Measurements from ENCODE around the gene EHD3. TPM values are rescaled to one million over a fixed set of nuclear protein-coding genes. Genes with fewer than 3 reads are reported as not detected.

The EHD3 gene
- 10 to 100 TPM; 13.5 to 27.2 (median 15.6) TPM for total RNA-seq
- polyA plus RNA-seq, result 1 to 10 TPM; 4.6 to 8.7 (median 6.7) TPM
- long read RNA-seq, donor 1, full-length matches to known transcripts, result 6 of 6 reads
- long read RNA-seq, donor 1, partial matches to known transcripts, result 0 of 6 reads
- long read RNA-seq, donor 1, other reads (novel, unspliced or antisense), result 0 of 6 reads
- long read RNA-seq, donor 2, full-length matches to known transcripts, result 2 of 2 reads
- long read RNA-seq, donor 2, partial matches to known transcripts, result 0 of 2 reads
- long read RNA-seq, donor 2, other reads (novel, unspliced or antisense), result 0 of 2 reads

DNA sequence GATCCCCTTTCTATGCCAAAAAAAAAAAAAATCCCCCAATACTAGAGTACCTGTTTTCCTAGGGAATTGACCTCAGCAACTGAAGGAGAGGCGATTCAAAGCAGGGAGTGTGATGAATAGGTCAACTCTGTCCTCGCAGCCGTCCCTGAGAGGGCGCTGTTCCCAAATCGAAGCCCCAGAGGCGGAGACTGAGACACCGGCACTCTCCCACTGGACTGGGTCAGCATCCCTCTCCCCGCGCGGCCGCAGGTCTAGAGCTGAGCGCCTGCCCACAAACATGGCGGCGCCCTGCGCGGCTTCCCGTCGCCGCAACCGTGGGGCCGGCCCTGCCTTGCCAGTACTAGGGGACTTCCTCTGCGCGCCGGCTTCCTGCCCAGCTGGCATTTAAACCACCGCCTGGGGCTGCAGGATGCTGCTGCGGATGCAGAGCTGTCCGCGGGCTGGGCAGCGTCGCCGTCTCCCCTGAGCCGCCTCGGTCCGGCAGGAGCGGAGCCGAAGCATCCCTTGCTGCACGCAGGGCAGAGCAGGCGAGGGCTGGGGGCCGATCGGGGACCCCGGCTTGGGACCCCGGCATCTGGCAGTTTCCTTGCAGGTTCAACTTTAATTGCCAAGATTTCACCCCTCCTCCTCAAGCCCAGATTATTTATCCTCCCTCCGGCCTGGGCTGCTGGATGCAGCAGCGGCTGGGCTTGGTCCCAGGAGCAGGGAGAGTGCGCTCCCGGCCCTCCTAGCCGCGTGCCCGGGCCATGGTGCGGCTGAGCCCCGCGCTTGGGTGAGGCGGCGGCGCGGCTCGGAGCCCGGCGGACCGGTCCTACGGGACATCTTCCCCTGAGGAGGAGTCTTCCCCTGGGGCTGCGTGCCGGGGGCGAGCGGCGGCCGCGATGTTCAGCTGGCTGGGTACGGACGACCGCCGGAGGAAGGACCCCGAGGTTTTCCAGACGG is at the start of gene EHD3:
Gene EHD3, plus strand, starts transcription at position 412 of the 942 bp plus-strand sequence. Its CDS starts 470 bp downstream, at position 882.
- intact Hi-C loops (cut with DNase I; ENCODE audit: low total_unique reads), result loop anchor here (10.0 kb wide), 1 partner anchor 81 kb away; no protein-coding TSS in a partner anchor
- 2 to 4% (median 3%) methylated on average over 29 to 74 of the region's 74 CpGs for WGBS, 5 donors

GRCh38 chr2:31187166-31187565 is 46.8 kb upstream of the EHD3 start:
- no peak for DNase-seq
- intact Hi-C loops (cut with DNase I; ENCODE audit: low total_unique reads), result no loop called here
- Histone ChIP-seq H3K4me1 (no peaks in the 10 kb centered on the region), H3K9me3 (peaks cover 0 to 6% (median 0%) of the 10 kb centered on the region in 8 donors), H3K27me3 (replicated peaks in 1 of 7) (no peaks in the 10 kb centered on the region), H3K36me3 (peaks cover 0 to 12% (median 0%) of the 10 kb centered on the region in 6 donors), H3K4me3 (no peak overlapping the region), H3K27ac (no peak overlapping the region)
- WGBS, 5 donors, result 86 to 97% (median 93%) methylated on average over 4 of the region's 4 CpGs
- no peak for TF ChIP-seq CTCF (IDR thresholded peaks at IDR 0.05 in 8 of 11, conservative IDR thresholded peaks at IDR 0.05 in 3 of 11)
- TF ChIP-seq POLR2AphosphoS5 (IDR thresholded peaks at IDR 0.05), result no peak
- TF ChIP-seq POLR2A (IDR thresholded peaks at IDR 0.05), result no peak

More for the DNA sequence above, at the start of gene EHD3:
- Histone ChIP-seq H3K9me3 (no peaks in the 10 kb centered on the region), H3K27me3 (replicated peaks in 1 of 7) (no peaks in the 10 kb centered on the region), H3K27ac (peak within 1 kb of the TSS; percentile 44 to 84 (median 62)), H3K36me3 (peaks cover 0 to 4% (median 0%) of the 10 kb centered on the region in 6 donors), H3K4me1 (peaks cover 13 to 54% (median 41%) of the 10 kb centered on the region in 6 donors), H3K4me3 (peak within 1 kb of the TSS; percentile 61 to 85 (median 74))
- peak; percentile 98 for DNase-seq
- TF ChIP-seq POLR2AphosphoS5 (IDR thresholded peaks at IDR 0.05) (peak; percentile 92 to 93 (median 92)), POLR2A (IDR thresholded peaks at IDR 0.05) (peak in 1 of 3 donors; percentile 43), CTCF (IDR thresholded peaks at IDR 0.05 in 8 of 11, conservative IDR thresholded peaks at IDR 0.05 in 3 of 11) (peak; percentile 13 to 64 (median 53))

DNA sequence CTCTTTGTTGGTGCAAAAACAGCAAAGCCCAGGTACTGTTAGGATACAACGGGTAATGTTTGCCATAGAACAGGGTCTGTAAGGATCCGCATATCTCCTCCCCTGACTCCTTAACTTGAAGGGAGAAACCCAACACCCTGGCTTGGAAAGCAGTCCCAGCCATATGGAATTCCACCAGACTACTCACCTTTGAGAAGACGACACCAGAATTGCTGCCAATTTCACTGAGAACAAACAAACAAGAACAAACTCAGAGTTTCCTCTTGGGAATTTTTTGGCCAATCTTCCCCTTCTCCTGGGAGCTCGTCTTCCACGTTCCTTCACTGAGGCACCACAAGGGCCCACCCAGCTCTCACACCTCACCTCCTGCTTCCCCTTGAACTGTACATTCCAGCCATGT is 45.8 kb upstream of the EHD3 start:
- Histone ChIP-seq H3K9me3 (peaks cover 0 to 6% (median 0%) of the 10 kb centered on the region in 8 donors), H3K27ac (no peak overlapping the region), H3K4me1 (no peaks in the 10 kb centered on the region), H3K36me3 (peaks cover 0 to 18% (median 0%) of the 10 kb centered on the region in 6 donors), H3K27me3 (replicated peaks in 1 of 7) (no peaks in the 10 kb centered on the region), H3K4me3 (no peak overlapping the region)
- TF ChIP-seq POLR2AphosphoS5 (IDR thresholded peaks at IDR 0.05) (no peak), CTCF (IDR thresholded peaks at IDR 0.05 in 8 of 11, conservative IDR thresholded peaks at IDR 0.05 in 3 of 11) (no peak), POLR2A (IDR thresholded peaks at IDR 0.05) (no peak)
- DNase-seq, result no peak
- 76 to 90% (median 83%) methylated on average over 5 of the region's 5 CpGs for WGBS, 5 donors
- intact Hi-C loops (cut with DNase I; ENCODE audit: low total_unique reads), result no loop called here

Data from spleen (tissue), 13 donors.